Gastrocnemius medialis (tissue), 4 donors: ENCODE data around the gene TPTE2.

Experiments used
- CTCF ChIP-seq, 5 experiments: fragments of 450-650 bp in 3 of 5; fragments of 200-600 bp in 2 of 5; sonication (generic) in 2 of 5; IDR thresholded peaks in 4 of 5; conservative IDR thresholded peaks in 1 of 5; 1 replicate in 4 of 5; 2 replicates in 1 of 5; pipeline ENCODE4 v1.5.1; 2016 to 2019; ENCODE audit warnings: antibody characterized with exemption in 5 of 5, mild to moderate bottlenecking in 3 of 5, moderate library complexity in 3 of 5
- POLR2A ChIP-seq, 2 donors: fragments of 450-650 bp; IDR thresholded peaks; one replicate each; pipeline ENCODE4 v1.6.1; 2017; ENCODE audit warnings: antibody characterized with exemption in 2 of 2, mild to moderate bottlenecking in 2 of 2, moderate library complexity in 2 of 2

GRCh38 chr13:19606152-19606551 is 44.8 kb upstream of the TPTE2 start:
- no peak for TF ChIP-seq CTCF (IDR thresholded peaks at IDR 0.05 in 4 of 5, conservative IDR thresholded peaks at IDR 0.05 in 1 of 5)
- no peak for TF ChIP-seq POLR2A (IDR thresholded peaks at IDR 0.05)
